GM19193 (cell line): Measurements from ENCODE around the gene NPC2.

Source experiments
- POLR2A ChIP-seq: IDR thresholded peaks from 4 replicates; pipeline ENCODE4 v1.6.1; 2011; ENCODE audit not compliant: insufficient read depth, insufficient read length; ENCODE audit errors: extremely low read depth

NPC2 gene

GRCh38 chr14:74509587-74510222 is 16.6 kb upstream of the NPC2 start:
- no peak for TF ChIP-seq POLR2A

GRCh38 chr14:74508844-74509428 is 15.8 kb upstream of the NPC2 start:
- TF ChIP-seq POLR2A: no peak

- TF ChIP-seq POLR2A: no peak
These were observed 15.2 kb upstream of the NPC2 start for GRCh38 chr14:74508292-74508731.

- no peak for TF ChIP-seq POLR2A
These were observed 14.7 kb upstream of the NPC2 start for GRCh38 chr14:74507840-74508239.

GRCh38 chr14:74507085-74507484 is 14.0 kb upstream of the NPC2 start:
- TF ChIP-seq POLR2A: no peak

GRCh38 chr14:74506411-74506851 is 13.3 kb upstream of the NPC2 start:
- TF ChIP-seq POLR2A: no peak

GRCh38 chr14:74505831-74506230 is 12.7 kb upstream of the NPC2 start:
- no peak for TF ChIP-seq POLR2A

GRCh38 chr14:74504874-74505720 is 12.0 kb upstream of the NPC2 start:
- no peak for TF ChIP-seq POLR2A

- TF ChIP-seq POLR2A: no peak
These were observed 11.3 kb upstream of the NPC2 start for GRCh38 chr14:74504412-74504811.

GRCh38 chr14:74503938-74504335 is 10.8 kb upstream of the NPC2 start:
- TF ChIP-seq POLR2A: no peak

- TF ChIP-seq POLR2A: no peak
These were observed 10.3 kb upstream of the NPC2 start for GRCh38 chr14:74503291-74503937.

- no peak for TF ChIP-seq POLR2A
These were observed 9.3 kb upstream of the NPC2 start for GRCh38 chr14:74502236-74503019.

- TF ChIP-seq POLR2A: no peak
These were observed 8.6 kb upstream of the NPC2 start for GRCh38 chr14:74501691-74502090.

- TF ChIP-seq POLR2A: no peak
These were observed 8.1 kb upstream of the NPC2 start for GRCh38 chr14:74501135-74501614.
